CD4-positive, alpha-beta T cell treated with Interleukin-15 for 1 hour (primary cell): ENCODE results near the gene FAM114A2.
"Not testable (repeated sequence)": the region's sequence is repeated elsewhere in the genome, so short reads cannot be mapped to it uniquely, and the experiment has no call there.

Experiments used
- DNase-seq: peaks from one replicate; pipeline ENCODE4 v3.0.0-alpha.2; 2020

FAM114A2 gene

GRCh38 chr5:154038707-154039457, at the start of gene FAM114A2, which contains the start of gene MFAP3:
Gene FAM114A2 (minus strand): TSS chr5:154038910. CDS start chr5:154034953, 3,957 bp downstream.
Gene MFAP3 (plus strand): TSS chr5:154038967. CDS start chr5:154049723, 10,756 bp downstream.
- peak; percentile 89 for DNase-seq

- no peak for DNase-seq
These were observed 48.5 kb upstream of the FAM114A2 start for GRCh38 chr5:154087260-154087659.

DNA sequence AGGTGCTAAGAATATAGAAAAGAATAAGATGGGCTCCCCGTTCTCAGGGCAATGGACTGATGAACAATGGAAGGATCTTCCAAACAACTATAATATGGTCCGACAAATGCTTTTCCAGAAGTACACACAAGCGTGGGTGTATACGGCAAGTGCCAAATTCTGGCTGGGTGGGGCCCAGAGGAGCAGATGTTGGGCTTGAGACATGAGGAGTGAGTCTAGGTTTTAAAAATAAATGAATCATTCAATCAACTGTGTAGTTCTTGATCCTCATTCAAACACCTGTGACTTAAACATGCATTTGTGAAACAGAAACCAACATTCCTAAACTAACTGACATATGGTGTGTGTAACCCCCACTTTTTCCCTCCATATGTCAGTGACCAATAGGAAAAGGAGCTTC, 47.9 kb upstream of the FAM114A2 start:
- DNase-seq = no peak

DNA sequence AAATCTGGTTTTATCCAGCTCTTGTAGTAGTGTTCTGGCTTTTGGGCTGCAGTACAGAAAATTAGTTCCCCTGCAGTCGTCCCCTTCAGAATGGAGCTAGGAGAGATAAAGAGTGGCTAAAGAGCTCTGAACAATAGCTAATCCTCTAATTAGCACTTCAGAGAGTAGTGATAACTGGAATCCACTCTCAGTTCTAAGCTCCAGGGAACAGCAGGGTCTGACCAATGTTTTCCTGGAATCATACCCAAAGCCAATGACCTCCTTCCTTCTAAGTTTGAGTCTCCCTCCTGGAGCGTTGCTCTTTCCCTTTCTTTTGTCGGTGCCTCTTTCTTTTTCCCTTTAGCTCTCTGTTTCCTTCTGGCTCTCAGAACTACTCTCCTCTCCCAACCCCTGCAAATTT, 47.4 kb upstream of the FAM114A2 start:
- DNase-seq = no peak

DNA sequence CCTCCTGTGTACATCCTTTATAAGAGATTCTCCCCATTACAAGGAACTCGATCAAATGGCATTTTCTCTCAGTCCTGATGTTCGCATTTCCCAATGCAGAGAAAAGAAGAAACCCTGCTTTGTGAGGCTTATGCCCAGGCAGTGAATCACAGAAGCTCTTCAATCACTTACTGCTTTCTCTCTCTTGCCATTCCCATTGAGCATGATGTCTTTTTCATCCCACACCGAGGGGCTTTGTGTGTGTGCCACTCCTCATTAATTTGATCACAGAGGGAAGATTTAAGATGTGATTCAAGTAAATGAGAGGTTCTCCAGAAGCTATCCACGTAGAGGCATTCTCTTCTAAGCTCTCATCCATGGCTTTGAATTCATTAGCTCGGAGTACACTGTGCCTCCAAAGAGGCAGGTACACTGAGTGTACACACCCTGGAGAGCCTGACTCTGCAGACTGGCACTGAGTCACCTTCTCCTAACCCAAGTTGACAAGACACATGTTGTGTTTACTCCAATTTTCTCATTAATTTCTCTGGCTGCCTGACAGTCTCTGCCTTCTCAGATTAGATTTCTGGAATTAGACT, 45.4 kb upstream of the FAM114A2 start:
- DNase-seq = no peak

DNA sequence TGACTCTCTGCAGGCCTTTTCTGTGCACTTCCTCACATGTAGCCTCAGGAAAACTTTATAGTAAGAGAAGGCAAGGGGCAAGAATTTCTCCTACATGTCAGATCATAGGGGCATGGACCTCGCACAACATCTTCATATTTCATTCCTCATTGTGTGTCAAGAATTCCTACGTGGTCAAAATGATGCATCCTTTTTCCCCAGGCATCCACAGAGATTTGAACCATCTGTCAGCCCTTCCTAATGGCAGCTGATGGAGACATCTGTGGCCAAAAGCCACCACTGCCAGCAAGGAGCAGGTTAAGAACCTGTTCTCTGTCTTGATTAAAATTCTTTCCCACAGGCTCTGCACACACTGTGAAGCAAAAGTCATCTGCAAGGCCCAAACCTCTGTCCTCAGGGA, 42.5 kb upstream of the FAM114A2 start:
- DNase-seq = no peak

GRCh38 chr5:154078272-154078671, 39.6 kb upstream of the FAM114A2 start:
- DNase-seq = no peak

- no peak for DNase-seq
These were observed 39.0 kb upstream of the FAM114A2 start for GRCh38 chr5:154077696-154078095.

- DNase-seq = no peak
These were observed 37.7 kb upstream of the FAM114A2 start for GRCh38 chr5:154076240-154076922.

GRCh38 chr5:154072414-154073171, 33.9 kb upstream of the FAM114A2 start:
- peak; percentile 75 for DNase-seq

- no peak for DNase-seq
These were observed 33.2 kb upstream of the FAM114A2 start for GRCh38 chr5:154071799-154072413.

GRCh38 chr5:154069854-154070253, 31.1 kb upstream of the FAM114A2 start:
- DNase-seq = not testable (repeated sequence)

- DNase-seq = no peak
These were observed 27.3 kb upstream of the FAM114A2 start for GRCh38 chr5:154065971-154066370.

- no peak for DNase-seq
These were observed 24.7 kb upstream of the FAM114A2 start for GRCh38 chr5:154063372-154063771.

- no peak for DNase-seq
These were observed 21.9 kb upstream of the FAM114A2 start for GRCh38 chr5:154060606-154061005.

DNA sequence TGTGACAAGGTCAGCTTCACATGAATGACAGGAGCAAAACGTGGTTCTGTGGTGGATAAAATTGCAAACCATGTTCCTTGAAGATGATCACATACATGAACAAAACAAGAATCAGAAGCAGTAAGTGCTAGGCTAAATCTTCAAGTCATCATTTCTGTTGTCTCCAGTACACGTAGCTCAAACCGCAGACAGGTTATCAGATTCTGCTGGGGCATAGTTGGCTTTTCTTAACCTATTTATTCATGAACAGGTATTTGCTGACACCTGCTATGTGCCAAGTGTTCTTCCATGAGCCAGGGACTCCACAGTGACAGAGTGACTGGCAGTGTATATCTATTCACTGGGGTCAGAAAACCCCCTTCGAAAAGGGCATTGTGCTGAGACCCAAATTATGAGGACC, 20.9 kb upstream of the FAM114A2 start:
- DNase-seq = no peak

GRCh38 chr5:154059039-154059430, 20.3 kb upstream of the FAM114A2 start:
- DNase-seq = no peak

DNA sequence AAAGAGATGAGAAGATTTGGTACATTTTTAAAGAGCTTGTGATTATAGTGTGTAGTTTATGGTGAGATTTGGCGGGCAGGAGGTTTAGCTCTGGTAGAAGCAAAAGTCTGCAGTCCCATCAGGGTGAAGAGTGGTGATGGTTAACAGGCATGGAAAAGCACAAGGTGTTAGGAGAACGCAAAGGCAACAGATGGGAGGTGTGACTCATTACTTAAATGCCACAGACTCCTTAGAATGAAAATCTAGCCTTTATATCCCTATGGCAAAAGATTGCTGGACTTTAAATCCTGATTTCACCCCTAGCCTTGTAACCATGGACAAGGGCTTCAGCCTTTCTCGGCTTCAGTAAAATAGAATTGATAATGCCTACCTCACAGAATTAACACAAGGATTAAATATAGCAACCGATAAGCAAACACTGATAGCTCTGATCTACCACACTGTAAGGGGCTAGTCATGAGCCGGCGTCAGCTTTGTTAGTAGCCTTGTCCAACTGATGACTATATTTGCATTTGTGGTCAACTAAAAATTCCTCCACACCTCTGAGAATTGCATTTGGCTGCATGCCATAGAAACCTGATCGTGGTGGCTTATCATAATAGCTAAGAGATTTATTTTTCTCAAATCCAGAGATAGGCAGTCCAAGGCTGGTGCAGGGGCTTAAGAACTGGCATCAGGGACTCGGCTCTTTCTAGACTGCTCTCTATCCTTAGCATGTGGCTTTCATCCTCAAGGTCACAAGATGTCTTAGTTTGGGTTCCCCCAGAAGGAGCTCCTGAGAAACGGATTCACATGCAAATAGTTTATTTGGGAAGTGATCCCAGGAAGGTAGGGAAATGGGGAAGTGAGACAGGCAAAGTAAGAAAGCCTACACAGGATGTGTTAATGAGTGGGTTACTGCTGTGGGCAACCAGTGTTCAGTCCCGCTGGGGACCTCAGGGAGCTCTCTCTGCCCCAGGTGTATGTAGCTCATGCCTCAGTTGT, 19.6 kb upstream of the FAM114A2 start:
- DNase-seq = no peak

DNA sequence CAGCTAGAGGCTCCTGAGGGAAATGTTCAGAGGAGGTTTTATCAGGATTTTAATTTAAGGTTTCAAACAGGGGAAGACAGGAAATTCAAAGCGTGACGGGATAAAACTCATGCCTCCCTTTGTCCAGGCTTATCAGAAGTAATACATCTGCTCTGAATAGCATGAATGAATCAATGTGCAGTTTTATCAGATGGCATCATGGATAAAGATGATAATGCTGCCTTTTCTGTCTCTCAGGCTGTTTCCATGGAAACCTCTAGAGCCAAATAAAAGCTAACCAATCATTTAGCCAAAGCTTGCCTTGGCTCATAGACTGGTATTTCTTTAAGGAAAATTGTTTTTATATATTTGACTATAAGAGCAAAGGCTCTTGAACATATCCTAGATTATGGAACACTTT, 16.5 kb upstream of the FAM114A2 start:
- no peak for DNase-seq

- no peak for DNase-seq
These were observed 14.8 kb upstream of the FAM114A2 start for GRCh38 chr5:154053468-154053867.

- DNase-seq = no peak
These were observed 10.9 kb upstream of the FAM114A2 start for GRCh38 chr5:154049636-154050035.

- no peak for DNase-seq
These were observed 8.6 kb upstream of the FAM114A2 start for GRCh38 chr5:154047324-154047723.
